ENCODE results near the gene CPHXL2. TPM values are rescaled to one million over a fixed set of nuclear protein-coding genes. Genes with fewer than 3 reads are reported as not detected.

Gene CPHXL2
- total and polyA plus RNA-seq, 5 donors, result not detected

DNA sequence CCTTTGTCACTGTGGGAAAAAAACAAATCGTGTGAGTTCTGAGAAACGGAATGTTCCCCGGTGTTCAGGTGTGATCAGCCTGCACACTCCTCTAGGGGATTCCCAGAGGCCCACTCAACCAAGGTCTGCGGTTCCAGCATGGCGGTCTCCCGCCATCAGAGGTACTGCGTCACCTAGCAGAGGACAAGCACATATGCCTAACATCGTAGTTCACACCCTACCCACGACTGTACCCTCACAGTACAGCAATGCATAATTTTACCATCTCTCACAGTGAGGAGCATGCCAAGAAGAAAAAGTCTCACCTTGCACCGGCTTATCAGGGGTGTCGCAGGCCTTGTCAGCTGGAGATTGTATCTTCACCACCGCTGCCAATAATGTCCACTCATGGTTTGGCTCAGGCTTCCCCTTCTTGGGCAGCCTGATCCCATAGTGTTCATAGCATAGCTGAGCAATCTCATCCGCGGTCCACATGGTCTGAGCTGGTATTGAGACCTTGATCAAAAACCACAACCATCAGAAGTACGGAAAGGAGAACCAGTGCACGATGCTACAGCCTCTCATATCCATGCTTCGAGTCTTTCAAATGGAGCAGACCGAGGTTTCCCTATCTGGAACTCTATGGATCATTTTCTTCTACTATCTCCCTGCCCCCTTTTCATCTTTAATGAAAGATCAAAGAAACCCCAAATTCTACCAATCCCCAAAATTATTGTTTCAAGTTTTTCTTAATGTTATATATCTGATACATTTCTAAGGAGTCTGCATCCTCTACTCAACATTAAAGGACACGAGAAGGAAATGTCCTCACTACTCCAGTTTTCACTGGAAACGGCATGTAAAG, 56.3 kb downstream of the CPHXL2 start:
- ATAC-seq (no peak), DNase-seq (no peak)
- Histone ChIP-seq H3K27me3 (ENCODE audit: control insufficient read depth, insufficient read depth) (no peaks in the 10 kb centered on the region), H3K9me3 (ENCODE audit: control insufficient read depth, low read length) (no peaks in the 10 kb centered on the region), H3K27ac (ENCODE audit: low read length) (no peak overlapping the region), H3K4me1 (ENCODE audit: control insufficient read depth, insufficient read depth, low read length) (peaks cover 7% of the 10 kb centered on the region), H3K4me3 (ENCODE audit: low read length) (no peak overlapping the region)
- WGBS, result 71% methylated on average over 20 of the region's 20 CpGs
- intact Hi-C loops (cut with DNase I), result loop anchor here in 2 of 4 donors (10.0 kb wide), 4 partner anchors 56 to 146 kb away; partner anchors contain the start of genes GABARAPL2 (in 1 of the 2) and TMEM231 (in 1 of the 2)

DNA sequence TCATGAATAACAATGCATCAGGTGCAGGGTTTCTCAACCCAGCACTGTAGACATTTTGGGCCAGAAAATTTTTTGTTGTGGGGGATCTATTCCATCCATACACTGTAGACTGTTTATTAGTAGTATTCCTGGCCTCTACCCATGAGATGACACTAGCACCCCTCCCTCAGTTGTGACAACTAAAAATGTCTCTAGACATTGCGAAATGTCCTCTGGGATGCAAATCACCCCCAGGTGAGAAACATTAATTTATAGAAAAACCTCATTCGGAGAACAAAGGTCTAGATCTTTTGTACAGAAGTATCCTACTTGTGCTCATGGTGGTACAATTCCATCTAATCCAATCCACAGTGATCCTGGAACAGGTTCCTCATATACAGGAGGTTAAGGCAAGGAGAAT, 58.0 kb downstream of the CPHXL2 start:
- 93% methylated on average over 2 of the region's 2 CpGs for WGBS
- DNase-seq (no peak), ATAC-seq (no peak)
- peaks cover 7% of the 10 kb centered on the region for H3K4me1 ChIP-seq (ENCODE audit: control insufficient read depth, insufficient read depth, low read length)
- H3K9me3 ChIP-seq (ENCODE audit: control insufficient read depth, low read length), result no peaks in the 10 kb centered on the region
- no peaks in the 10 kb centered on the region for H3K27me3 ChIP-seq (ENCODE audit: control insufficient read depth, insufficient read depth)
- intact Hi-C loops (cut with DNase I), result loop anchor here in 1 of 4 donors (10.0 kb wide), 1 partner anchor 144 kb away; no protein-coding TSS in a partner anchor
- no peak overlapping the region for H3K27ac ChIP-seq (ENCODE audit: low read length)
- H3K4me3 ChIP-seq (ENCODE audit: low read length), result no peak overlapping the region

DNA sequence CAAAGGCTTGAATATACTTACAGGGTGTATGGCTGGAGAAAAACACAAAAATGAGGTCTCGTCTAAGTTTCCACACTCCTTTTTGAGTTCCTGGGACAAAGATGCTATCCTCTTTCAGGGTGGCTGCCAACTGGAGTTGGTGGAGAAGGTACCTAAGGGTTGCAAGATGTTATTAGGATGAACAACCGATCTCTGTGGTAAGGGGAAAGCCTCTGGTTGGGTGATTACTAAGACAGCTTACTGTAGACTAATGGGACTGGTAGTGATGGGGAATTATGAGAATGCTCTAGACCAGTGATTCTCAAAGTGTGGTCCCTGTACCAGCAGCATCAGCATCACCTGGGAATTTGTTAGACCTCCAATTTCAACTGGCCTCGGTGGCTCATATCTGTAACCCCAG, 59.7 kb downstream of the CPHXL2 start:
- no peaks in the 10 kb centered on the region for H3K9me3 ChIP-seq (ENCODE audit: control insufficient read depth, low read length)
- H3K4me3 ChIP-seq (ENCODE audit: low read length), result no peak overlapping the region
- no peaks in the 10 kb centered on the region for H3K27me3 ChIP-seq (ENCODE audit: control insufficient read depth, insufficient read depth)
- ATAC-seq, result no peak
- 95% methylated on average over 3 of the region's 3 CpGs for WGBS
- peaks cover 4% of the 10 kb centered on the region for H3K4me1 ChIP-seq (ENCODE audit: control insufficient read depth, insufficient read depth, low read length)
- intact Hi-C loops (cut with DNase I), result loop anchor here in 1 of 4 donors (10.0 kb wide), 1 partner anchor 142 kb away; no protein-coding TSS in a partner anchor
- no peak overlapping the region for H3K27ac ChIP-seq (ENCODE audit: low read length)
- no peak for DNase-seq

DNA sequence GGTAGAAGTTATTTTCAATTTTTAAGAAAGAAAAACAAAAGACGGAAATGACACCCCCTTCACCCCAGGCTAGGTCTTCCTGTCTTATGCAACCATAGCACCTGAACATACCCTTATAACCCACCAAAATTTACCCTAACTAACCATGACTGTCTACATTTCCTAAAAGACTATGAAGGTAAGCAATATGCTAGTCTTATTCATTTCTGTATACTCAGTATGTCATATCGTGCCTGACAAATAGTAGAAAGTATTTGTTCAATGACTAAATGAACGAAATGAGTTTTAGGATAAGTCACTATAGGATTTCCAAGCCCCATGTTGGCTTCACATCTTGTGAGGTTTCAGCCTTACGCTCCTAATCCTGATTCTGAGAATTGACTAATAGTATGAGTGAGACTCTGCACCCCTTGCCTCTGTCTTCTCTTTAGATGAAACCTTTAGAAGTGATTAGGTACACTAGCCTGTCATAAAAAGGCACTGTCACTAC, 60.2 kb downstream of the CPHXL2 start:
- H3K4me1 ChIP-seq (ENCODE audit: control insufficient read depth, insufficient read depth, low read length), result peaks cover 4% of the 10 kb centered on the region
- ATAC-seq, result no peak
- 91% methylated on average over 4 of the region's 4 CpGs for WGBS
- no peak overlapping the region for H3K4me3 ChIP-seq (ENCODE audit: low read length)
- intact Hi-C loops (cut with DNase I), result loop anchor here in 1 of 4 donors (10.0 kb wide), 1 partner anchor 142 kb away; no protein-coding TSS in a partner anchor
- DNase-seq, result no peak
- H3K9me3 ChIP-seq (ENCODE audit: control insufficient read depth, low read length), result no peaks in the 10 kb centered on the region
- no peaks in the 10 kb centered on the region for H3K27me3 ChIP-seq (ENCODE audit: control insufficient read depth, insufficient read depth)
- H3K27ac ChIP-seq (ENCODE audit: low read length), result no peak overlapping the region

DNA sequence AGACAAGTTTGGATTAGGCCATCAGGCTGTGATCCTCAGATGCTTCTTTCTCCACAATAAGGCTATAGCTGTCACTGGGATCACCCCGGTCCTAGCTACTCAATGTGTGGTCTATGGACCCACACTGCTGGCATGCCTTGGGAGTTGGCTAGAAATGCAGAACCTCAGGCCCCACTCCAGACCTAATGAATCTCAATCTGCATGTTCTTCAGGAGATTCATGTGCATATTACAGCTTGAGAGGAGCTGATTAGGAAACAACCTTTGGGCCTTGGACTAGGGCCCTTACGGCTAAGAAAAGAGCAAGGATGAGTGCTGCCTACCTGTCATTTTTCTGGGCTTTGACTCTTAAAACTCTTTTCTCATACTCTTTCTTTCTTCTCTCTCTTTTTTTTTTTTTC, 61.2 kb downstream of the CPHXL2 start:
- intact Hi-C loops (cut with DNase I), result loop anchor here in 1 of 4 donors (10.0 kb wide), 1 partner anchor 141 kb away; no protein-coding TSS in a partner anchor
- no peaks in the 10 kb centered on the region for H3K9me3 ChIP-seq (ENCODE audit: control insufficient read depth, low read length)
- ATAC-seq, result no peak
- peaks cover 3% of the 10 kb centered on the region for H3K4me1 ChIP-seq (ENCODE audit: control insufficient read depth, insufficient read depth, low read length)
- no peak overlapping the region for H3K27ac ChIP-seq (ENCODE audit: low read length)
- DNase-seq, result no peak
- WGBS, result 97% methylated on average over 2 of the region's 2 CpGs
- H3K4me3 ChIP-seq (ENCODE audit: low read length), result no peak overlapping the region
- no peaks in the 10 kb centered on the region for H3K27me3 ChIP-seq (ENCODE audit: control insufficient read depth, insufficient read depth)

DNA sequence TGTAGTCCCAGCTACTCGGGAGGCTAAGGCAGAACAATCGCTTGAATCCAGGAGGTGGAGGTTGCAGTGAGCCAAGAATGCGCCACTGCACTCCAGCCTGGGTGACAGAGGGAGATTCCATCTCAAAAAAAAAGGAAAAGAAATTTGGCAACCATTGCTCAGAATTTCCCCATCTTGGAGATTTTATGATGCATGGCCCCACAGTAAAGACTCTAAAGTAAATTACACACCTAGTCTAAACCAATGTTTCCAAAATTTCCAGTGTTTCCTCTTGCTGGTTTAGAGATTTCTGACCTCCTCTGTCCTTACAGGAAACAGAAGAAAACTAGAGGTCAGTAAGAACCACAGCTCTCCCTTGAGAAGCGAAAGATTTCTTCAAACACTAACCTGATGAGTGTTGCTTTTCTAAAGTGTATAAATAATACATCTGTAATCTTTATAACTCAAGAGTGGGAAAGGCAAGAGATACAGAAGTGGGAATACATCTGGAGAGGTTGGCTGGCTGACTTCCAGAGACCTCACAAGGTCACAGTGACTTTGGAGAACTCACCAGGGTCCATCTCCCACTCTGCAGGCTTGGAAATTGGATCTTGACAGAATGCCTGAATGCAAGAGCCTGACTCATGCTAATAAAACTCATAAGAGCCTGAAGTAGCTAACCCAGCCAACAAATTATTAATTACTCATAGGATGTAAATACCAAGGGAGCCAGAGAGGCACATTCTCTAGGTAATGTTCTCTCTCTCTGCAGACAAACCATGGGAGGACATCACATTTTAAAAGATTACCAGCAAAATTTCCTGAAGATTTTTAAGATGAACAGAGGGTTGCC, 62.5 kb downstream of the CPHXL2 start:
- no peaks in the 10 kb centered on the region for H3K9me3 ChIP-seq (ENCODE audit: control insufficient read depth, low read length)
- no peak overlapping the region for H3K27ac ChIP-seq (ENCODE audit: low read length)
- no peak overlapping the region for H3K4me3 ChIP-seq (ENCODE audit: low read length)
- no peak for ATAC-seq
- H3K27me3 ChIP-seq (ENCODE audit: control insufficient read depth, insufficient read depth), result no peaks in the 10 kb centered on the region
- no peak for DNase-seq
- H3K4me1 ChIP-seq (ENCODE audit: control insufficient read depth, insufficient read depth, low read length), result no peaks in the 10 kb centered on the region
- WGBS, result 92% methylated on average over 4 of the region's 4 CpGs
- intact Hi-C loops (cut with DNase I), result loop anchor here in 1 of 4 donors (10.0 kb wide), 1 partner anchor 139 kb away; no protein-coding TSS in a partner anchor

Other genes starting within 250 kb of the CPHXL2 start
- gene CFDP1, start 243.5 kb downstream of the CPHXL2 start, total RNA-seq, result 10 to 100 TPM; 23.7 to 36.8 (median 27.6) TPM
- gene CFDP1, start 243.5 kb downstream of the CPHXL2 start, polyA plus RNA-seq, result 40.8 TPM
- 10 to 100 TPM; 10.9 to 11.2 (median 11.0) TPM for gene TMEM170A, start 212.3 kb downstream of the CPHXL2 start, total RNA-seq
- 7.2 TPM for gene TMEM170A, start 212.3 kb downstream of the CPHXL2 start, polyA plus RNA-seq
- gene CHST6, start 181.6 kb downstream of the CPHXL2 start, total RNA-seq, result 1 to 10 TPM; 3.1 to 9.9 (median 4.3) TPM
- gene CHST6, start 181.6 kb downstream of the CPHXL2 start, polyA plus RNA-seq, result 1.9 TPM
- under 1 TPM; 0.14 to 0.45 (median 0.16) TPM for gene CHST5, start 140.9 kb downstream of the CPHXL2 start, total RNA-seq
- 0.11 TPM for gene CHST5, start 140.9 kb downstream of the CPHXL2 start, polyA plus RNA-seq
- 1 to 10 TPM; 6.3 to 7.8 (median 6.8) TPM for gene TMEM231, start 120.8 kb downstream of the CPHXL2 start, total RNA-seq
- gene TMEM231, start 120.8 kb downstream of the CPHXL2 start, polyA plus RNA-seq, result 3.8 TPM
- gene GABARAPL2, start 110.6 kb downstream of the CPHXL2 start, total RNA-seq, result 100 to 1,000 TPM; 197 to 245 (median 219) TPM
- 262 TPM for gene GABARAPL2, start 110.6 kb downstream of the CPHXL2 start, polyA plus RNA-seq
- gene ADAT1, start 53.7 kb downstream of the CPHXL2 start, total RNA-seq, result 10 to 100 TPM; 17.8 to 27.2 (median 22.4) TPM
- 8.4 TPM for gene ADAT1, start 53.7 kb downstream of the CPHXL2 start, polyA plus RNA-seq
- 100 to 1,000 TPM; 101 to 122 (median 110) TPM for gene KARS1, start 29.3 kb downstream of the CPHXL2 start, total RNA-seq
- gene KARS1, start 29.3 kb downstream of the CPHXL2 start, polyA plus RNA-seq, result 92.2 TPM
- gene TERF2IP, start 29.2 kb downstream of the CPHXL2 start, total RNA-seq, result 10 to 100 TPM; 70.6 to 77.8 (median 75.9) TPM
- gene TERF2IP, start 29.2 kb downstream of the CPHXL2 start, polyA plus RNA-seq, result 73.8 TPM
- gene DUXB, start 24.5 kb upstream of the CPHXL2 start, total RNA-seq, result not detected
- not detected for gene DUXB, start 24.5 kb upstream of the CPHXL2 start, polyA plus RNA-seq
- not detected for gene CPHXL, start 49.5 kb upstream of the CPHXL2 start, total RNA-seq
- gene CPHXL, start 49.5 kb upstream of the CPHXL2 start, polyA plus RNA-seq, result not detected

Measured in right cardiac atrium (tissue), 5 donors.